Naive thymus-derived CD4-positive, alpha-beta T cell (primary cell): ENCODE data around the gene SELENOS. TPM values are rescaled to one million over a fixed set of nuclear protein-coding genes. Genes with fewer than 3 reads are reported as not detected.

Experiments
- ATAC-seq: fragments of 150-1000 bp; cut with Tn5 transposase; 2 replicates; pipeline ENCODE4 v1.10.0; 2021; ENCODE audit warnings: mild to moderate bottlenecking, moderate library complexity
- CTCF ChIA-PET: fragments of 350-600 bp; sonication (Branson Sonifier 250); formaldehyde crosslinking; loops from one replicate; lab custom pipeline; 2021; ENCODE audit warnings: antibody characterized with exemption; lab: Charles Lee
- POLR2A ChIA-PET: fragments of 350-600 bp; sonication (Branson Sonifier 250); formaldehyde crosslinking; loops from one replicate; lab custom pipeline; 2021; ENCODE audit warnings: antibody characterized with exemption, inconsistent platforms; lab: Charles Lee
- DNase-seq, 9 donors: peaks; one replicate each; pipeline versions ENCODE4 v3.0.0 to v3.0.0-alpha.2; 2020 to 2022; ENCODE audit warnings: mixed read lengths in 1 of 9
- H3K27ac ChIP-seq: one replicate; pipeline ENCODE4 v1.7.0; 2013; ENCODE audit warnings: mild to moderate bottlenecking, low read depth, low read length, moderate library complexity
- H3K27me3 ChIP-seq, 2 donors: one replicate each; pipeline ENCODE4 v1.7.0; 2013; ENCODE audit warnings: low read length in 2 of 2, mild to moderate bottlenecking in 2 of 2, moderate library complexity in 2 of 2; ENCODE audit not compliant: control insufficient read depth in 2 of 2, insufficient read depth in 2 of 2
- H3K36me3 ChIP-seq, 3 experiments: 1 replicate in 2 of 3; 2 replicates in 1 of 3; pipeline ENCODE4 v1.7.0; 2013; ENCODE audit warnings: low read length in 3 of 3, mild to moderate bottlenecking in 3 of 3, moderate library complexity in 1 of 3; ENCODE audit not compliant: insufficient read depth in 3 of 3, control insufficient read depth in 2 of 3
- H3K4me1 ChIP-seq, 2 donors: one replicate each; pipeline ENCODE4 v1.7.0; 2013; ENCODE audit warnings: low read length in 2 of 2, mild to moderate bottlenecking in 2 of 2, moderate library complexity in 1 of 2; ENCODE audit not compliant: control insufficient read depth in 2 of 2, insufficient read depth in 2 of 2
- H3K4me3 ChIP-seq: 2 replicates; pipeline ENCODE4 v1.7.0; 2013; ENCODE audit warnings: mild to moderate bottlenecking, low read length
- H3K9me3 ChIP-seq, 3 experiments: 1 replicate in 2 of 3; 2 replicates in 1 of 3; pipeline ENCODE4 v1.7.0; 2013; ENCODE audit warnings: low read length in 3 of 3; ENCODE audit not compliant: control insufficient read depth in 2 of 3
- H3K27ac Mint-ChIP-seq, 9 donors: one replicate each; pipeline ENCODE4 v1.8.0; 2020 to 2022; ENCODE audit warnings: mixed read lengths in 9 of 9, mild to moderate bottlenecking in 8 of 9, moderate library complexity in 5 of 9, inconsistent platforms in 2 of 9
- H3K27me3 Mint-ChIP-seq, 5 donors: one replicate each; pipeline ENCODE4 v1.8.0; 2021 to 2022; ENCODE audit warnings: mixed read lengths in 5 of 5, mild to moderate bottlenecking in 1 of 5
- H3K36me3 Mint-ChIP-seq, 5 donors: one replicate each; pipeline ENCODE4 v1.8.0; 2020 to 2022; ENCODE audit warnings: mixed read lengths in 5 of 5, mild to moderate bottlenecking in 3 of 5, inconsistent platforms in 1 of 5
- H3K4me1 Mint-ChIP-seq, 7 donors: one replicate each; pipeline ENCODE4 v1.8.0; 2020 to 2022; ENCODE audit warnings: mixed read lengths in 7 of 7, mild to moderate bottlenecking in 3 of 7, inconsistent platforms in 1 of 7
- H3K4me3 Mint-ChIP-seq, 10 donors: one replicate each; pipeline ENCODE4 v1.8.0; 2020 to 2022; ENCODE audit warnings: mild to moderate bottlenecking in 10 of 10, mixed read lengths in 10 of 10, moderate library complexity in 6 of 10, inconsistent platforms in 2 of 10
- H3K9me3 Mint-ChIP-seq, 11 donors: one replicate each; pipeline ENCODE4 v1.8.0; 2020 to 2022; ENCODE audit warnings: mixed read lengths in 11 of 11, mild to moderate bottlenecking in 4 of 11, inconsistent platforms in 1 of 11, moderate library complexity in 1 of 11
- intact Hi-C, 2 donors: fragments of 100-400 bp; cut with micrococcal nuclease; formaldehyde crosslinking; loops; one replicate each; pipeline ENCODE4 v1.15.1; 2023
- polyA plus RNA-seq, 2 donors: library from polyadenylated mRNA; unstranded; fragments of 300-500 nt; fragmentation: Illumina TruSeq; gene quantifications; one replicate each; pipeline ENCODE4 v1.2.3, GENCODE V29; 2021
- total RNA-seq, 6 experiments: library from RNA in 5 of 6; stranded (reverse) in 5 of 6; gene quantifications; 1 replicate in 5 of 6; 2 replicates in 1 of 6; pipeline ENCODE4 v1.2.3 and lab custom pipeline; 2021 to 2026

The SELENOS gene
- total and polyA plus RNA-seq, 7 experiments from 2014 or later, result 24.8 to 48.2 (median 39.4) TPM

DNA sequence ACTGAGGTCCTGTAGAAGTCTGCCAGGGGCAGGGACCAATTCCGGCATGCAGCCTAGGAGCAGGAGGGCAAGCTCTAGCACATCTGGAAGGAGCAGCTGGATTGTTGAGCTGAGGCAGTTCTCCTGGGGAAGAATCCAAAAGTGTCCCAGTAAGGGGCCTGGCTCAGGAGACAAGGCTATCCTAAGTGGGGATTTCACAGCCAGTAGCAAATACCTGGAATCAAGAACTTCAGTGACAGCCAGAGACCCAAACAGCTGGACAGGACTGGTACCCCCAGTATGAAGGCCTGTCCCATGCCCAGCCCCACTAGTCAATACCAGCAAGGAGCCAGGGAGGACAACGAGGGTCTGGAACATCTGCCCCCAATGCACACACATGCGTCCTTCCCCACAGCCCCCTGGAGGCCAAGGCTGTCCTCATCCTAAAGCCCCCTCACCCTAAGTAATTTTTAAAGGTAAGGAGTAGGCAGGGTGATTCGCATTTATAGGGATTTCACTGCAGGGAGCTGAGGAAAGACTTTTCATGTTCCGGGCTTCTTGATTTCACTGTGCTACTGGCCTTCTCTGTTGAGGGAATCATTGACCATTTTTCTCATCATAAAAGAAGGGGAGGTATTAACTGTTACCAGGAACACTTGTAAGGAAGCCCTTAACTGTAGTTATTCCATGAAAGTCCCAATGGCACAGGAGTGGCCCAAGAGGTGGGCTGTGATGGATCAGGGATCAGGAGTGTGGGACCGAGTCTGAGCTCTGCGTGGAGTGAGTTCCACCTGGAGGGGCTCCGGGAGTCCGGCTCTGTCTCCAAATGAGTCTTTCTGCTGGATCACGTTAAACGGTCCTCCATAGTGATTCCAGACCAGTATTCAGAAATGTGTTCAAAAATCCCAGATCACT, 22.9 kb downstream of the SELENOS start:
- H3K4me1 Mint-ChIP-seq, result peaks cover 13 to 46% (median 22%) of the 10 kb centered on the region in 7 donors
- H3K36me3 ChIP-seq, result no peaks in the 10 kb centered on the region
- CTCF ChIA-PET, result interaction anchor here (1.2 to 5.4 kb wide), 2 partner anchors 12 to 166 kb away, joined by 4 to 60 read pairs; no protein-coding TSS in a partner anchor

DNA sequence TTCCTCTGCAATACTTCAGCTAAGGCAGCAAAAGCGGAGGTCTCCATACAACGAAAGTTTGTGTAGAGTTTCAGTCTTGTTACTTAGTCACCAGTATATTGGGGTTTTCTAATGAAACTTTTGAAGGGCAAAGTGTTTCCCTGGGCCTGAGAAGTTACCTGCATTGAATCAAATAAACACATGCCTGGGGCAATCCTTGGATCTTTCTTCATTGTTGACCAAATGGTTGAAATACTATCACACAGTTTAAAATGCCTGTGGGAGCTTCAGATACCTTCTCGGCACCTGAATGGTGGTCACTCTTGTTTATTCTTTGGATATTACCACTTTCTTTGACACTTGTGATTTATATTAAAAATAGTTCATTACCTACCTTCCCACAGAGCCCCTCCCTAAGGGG, 24.4 kb downstream of the SELENOS start:
- Mint-ChIP-seq H3K27ac (peak overlapping the region in 8 of 9 donors; percentile 61 to 96 (median 84)), H3K4me3 (peak overlapping the region; percentile 84 to 97 (median 94)), H3K27me3 (no peaks in the 10 kb centered on the region), H3K36me3 (peaks cover 0 to 13% (median 0%) of the 10 kb centered on the region in 5 donors), H3K4me1 (peaks cover 10 to 57% (median 29%) of the 10 kb centered on the region in 7 donors), H3K9me3 (no peaks in the 10 kb centered on the region)
- peak overlapping the region; percentile 62 for H3K27ac ChIP-seq
- DNase-seq (no peak), ATAC-seq (no peak)
- intact Hi-C loops, result loop anchor here (1.0 to 10.0 kb wide), 6 partner anchors 24 to 1326 kb away; partner anchors contain the start of genes SELENOS (in 2 of the 2), ASB7 (in 1 of the 2), LINS1 (in 1 of the 2) and LRRK1 (in 1 of the 2)
- H3K9me3 ChIP-seq, result no peaks in the 10 kb centered on the region
- peaks cover 12 to 14% of the 10 kb centered on the region in 2 donors for H3K4me1 ChIP-seq
- no peaks in the 10 kb centered on the region for H3K27me3 ChIP-seq
- H3K36me3 ChIP-seq, result no peaks in the 10 kb centered on the region
- ChIA-PET POLR2A (no interaction called here), CTCF (interaction anchor here (0.6 kb wide), 1 partner anchor 1103 kb away, joined by 4 read pairs; no protein-coding TSS in a partner anchor)
- no peak overlapping the region for H3K4me3 ChIP-seq

More for the DNA sequence above, 22.9 kb downstream of the SELENOS start:
- Histone ChIP-seq H3K27me3 (no peaks in the 10 kb centered on the region), H3K9me3 (no peaks in the 10 kb centered on the region), H3K4me3 (no peak overlapping the region), H3K27ac (no peak overlapping the region), H3K4me1 (peaks cover 8 to 14% of the 10 kb centered on the region in 2 donors)
- no peak overlapping the region for H3K27ac Mint-ChIP-seq
- peaks cover 0 to 11% (median 0%) of the 10 kb centered on the region in 5 donors for H3K36me3 Mint-ChIP-seq
- POLR2A ChIA-PET, result no interaction called here
- intact Hi-C loops, result loop anchor here (5.0 to 10.0 kb wide), 4 partner anchors 340 to 1327 kb away; partner anchors contain the start of genes ASB7 (in 1 of the 2), LINS1 (in 1 of the 2) and LRRK1 (in 1 of the 2)
- H3K4me3 Mint-ChIP-seq, result no peak overlapping the region
- no peak for DNase-seq
- no peak for ATAC-seq
- H3K27me3 Mint-ChIP-seq, result peaks cover 0 to 9% (median 6%) of the 10 kb centered on the region in 5 donors
- no peaks in the 10 kb centered on the region for H3K9me3 Mint-ChIP-seq

DNA sequence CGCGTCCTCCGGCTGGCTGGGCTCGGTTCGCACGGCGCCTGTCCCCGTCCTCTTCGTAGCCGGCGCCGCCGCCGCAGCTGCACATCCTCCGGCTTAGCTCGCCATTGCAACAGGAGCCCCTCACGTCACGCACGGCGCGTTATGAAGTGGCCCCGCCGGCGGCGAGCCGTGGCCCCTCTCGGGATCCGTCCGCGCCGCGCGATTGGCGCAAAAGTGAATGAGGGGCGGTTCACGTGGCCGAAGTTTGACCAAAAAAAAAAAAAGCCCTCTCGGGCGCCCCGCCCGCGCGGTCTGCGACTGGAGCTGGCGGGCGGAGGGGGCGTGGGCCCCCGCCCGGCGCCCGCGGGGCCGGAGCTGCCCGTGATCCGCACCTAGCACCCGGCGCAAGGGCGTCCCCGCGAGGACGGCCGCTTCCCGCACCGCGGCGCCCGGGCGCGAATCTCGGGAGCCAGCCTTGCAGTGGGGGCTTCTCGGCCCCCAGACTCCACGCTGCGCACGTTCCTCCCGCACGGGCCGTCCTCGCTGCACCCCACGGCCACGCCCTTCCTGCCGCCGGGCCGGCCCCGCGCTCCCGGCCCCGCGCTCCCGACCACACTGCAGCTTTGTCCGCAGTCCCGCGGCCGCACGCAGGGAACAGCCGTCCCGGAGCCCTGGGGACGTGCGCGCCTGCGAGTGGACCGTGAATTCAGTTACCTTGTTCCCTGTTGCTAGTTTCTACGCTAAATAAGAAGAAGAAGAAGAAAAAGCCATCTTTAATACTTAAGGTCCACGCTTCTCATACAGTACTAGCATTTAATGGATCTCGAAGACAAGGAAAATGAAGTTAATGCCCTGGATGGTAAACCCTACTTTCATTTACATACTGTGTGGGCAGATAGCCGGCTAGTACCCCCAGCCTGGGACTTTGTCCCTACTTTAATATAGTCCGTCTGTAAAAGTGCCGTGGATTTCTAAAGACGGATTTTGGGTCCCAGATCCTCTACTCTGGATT, 25.2 kb downstream of the SELENOS start, which contains the start of gene CHSY1:
TSS of gene CHSY1 (minus strand) at position 219 of the 991 bp plus-strand sequence. CDS start 592 bp downstream, outside the sequence.
- POLR2A ChIA-PET, result interaction anchor here (0.7 to 1.5 kb wide), 6 partner anchors 10 to 388 kb away, joined by 3 to 9 read pairs (median 4); partner anchors contain the start of gene SNRPA1
- peak; percentile 71 to 91 (median 81) for DNase-seq
- no peaks in the 10 kb centered on the region for H3K36me3 ChIP-seq
- peak; percentile 91 for ATAC-seq
- peaks cover 17 to 63% (median 37%) of the 10 kb centered on the region in 7 donors for H3K4me1 Mint-ChIP-seq
- H3K27me3 Mint-ChIP-seq, result no peaks in the 10 kb centered on the region
- peak within 1 kb of the TSS; percentile 62 for H3K27ac ChIP-seq
- H3K4me3 Mint-ChIP-seq, result peak within 1 kb of the TSS; percentile 84 to 97 (median 94)
- peak within 1 kb of the TSS; percentile 77 to 96 (median 84) for H3K27ac Mint-ChIP-seq
- no peaks in the 10 kb centered on the region for H3K9me3 ChIP-seq
- H3K9me3 Mint-ChIP-seq, result no peaks in the 10 kb centered on the region
- intact Hi-C loops, result loop anchor here (1.0 to 10.0 kb wide), 8 partner anchors 25 to 1325 kb away; partner anchors contain the start of genes SELENOS (in 2 of the 2), ASB7 (in 1 of the 2), LINS1 (in 1 of the 2) and LRRK1 (in 1 of the 2)
- no peaks in the 10 kb centered on the region for H3K27me3 ChIP-seq
- CTCF ChIA-PET, result interaction anchor here (0.6 to 0.8 kb wide), 2 partner anchors 37 to 1103 kb away, joined by 3 to 4 read pairs; no protein-coding TSS in a partner anchor
- H3K36me3 Mint-ChIP-seq, result peaks cover 0 to 15% (median 0%) of the 10 kb centered on the region in 5 donors
- peaks cover 17 to 21% of the 10 kb centered on the region in 2 donors for H3K4me1 ChIP-seq
- H3K4me3 ChIP-seq, result peak within 1 kb of the TSS; percentile 64

DNA sequence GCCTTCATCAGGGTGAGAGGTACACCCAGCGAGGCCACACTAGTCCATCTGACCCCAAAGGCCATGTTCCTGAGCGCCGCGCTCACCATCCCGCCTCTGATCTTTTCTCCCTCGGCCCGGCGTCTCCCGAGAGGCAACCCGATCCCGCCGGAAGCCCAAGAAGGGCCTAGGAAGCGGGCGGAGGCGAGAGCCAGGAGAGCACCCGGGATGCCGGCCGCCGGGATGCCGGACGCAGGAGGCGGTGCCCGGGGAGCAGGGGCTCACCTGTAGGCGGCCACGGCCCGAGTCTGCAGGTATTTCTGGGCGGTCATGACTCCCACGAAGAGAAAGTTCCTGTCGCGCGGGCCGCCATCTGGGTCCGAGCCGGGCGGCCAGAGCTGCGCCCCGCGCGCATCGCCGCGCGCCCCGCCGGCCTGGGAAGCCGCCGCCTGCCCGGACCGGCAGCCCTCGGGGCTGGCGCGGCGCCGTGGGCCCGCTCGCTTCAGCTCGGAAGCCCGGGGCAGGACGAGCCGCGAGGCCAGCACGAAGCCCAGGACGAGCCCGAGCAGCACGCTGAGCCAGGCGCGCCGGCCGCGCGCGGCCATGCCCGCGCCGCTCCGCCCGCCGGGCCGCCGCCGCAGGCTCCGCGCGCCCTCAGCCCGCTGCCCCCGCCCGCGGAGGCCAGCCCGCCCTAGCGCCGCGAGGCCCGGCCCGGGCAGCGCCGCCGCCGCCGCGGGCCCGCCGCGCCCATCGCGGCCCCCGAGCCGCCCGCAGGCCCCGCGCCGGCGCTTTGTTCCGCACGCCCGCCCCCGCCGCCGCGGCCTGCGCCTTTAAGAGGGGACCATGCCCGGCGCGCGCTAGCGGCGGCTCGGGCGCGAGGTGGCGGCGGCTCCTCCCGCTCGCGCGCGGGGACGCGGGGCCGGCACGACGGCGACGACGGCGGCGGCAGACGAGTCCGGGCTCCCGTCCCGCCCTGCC, 26.1 kb downstream of the SELENOS start:
- Histone ChIP-seq H3K27ac (peak overlapping the region; percentile 62), H3K4me1 (peaks cover 20 to 29% of the 10 kb centered on the region in 2 donors), H3K36me3 (no peaks in the 10 kb centered on the region), H3K9me3 (no peaks in the 10 kb centered on the region), H3K4me3 (peak overlapping the region; percentile 64), H3K27me3 (no peaks in the 10 kb centered on the region)
- ChIA-PET CTCF (interaction anchor here (0.8 kb wide), 1 partner anchor 38 kb away, joined by 3 read pairs; no protein-coding TSS in a partner anchor), POLR2A (interaction anchor here (0.7 to 1.5 kb wide), 6 partner anchors 9 to 389 kb away, joined by 3 to 9 read pairs (median 4); partner anchors contain the start of gene SNRPA1)
- intact Hi-C loops, result loop anchor here (1.0 to 10.0 kb wide), 6 partner anchors 9 to 1324 kb away; partner anchors contain the start of genes ASB7 (in 1 of the 2), LINS1 (in 1 of the 2), LRRK1 (in 1 of the 2) and SNRPA1 (in 1 of the 2)
- H3K27ac Mint-ChIP-seq, result peak overlapping the region; percentile 59 to 89 (median 83)
- no peaks in the 10 kb centered on the region for H3K27me3 Mint-ChIP-seq
- H3K36me3 Mint-ChIP-seq, result peaks cover 0 to 16% (median 0%) of the 10 kb centered on the region in 5 donors
- no peaks in the 10 kb centered on the region for H3K9me3 Mint-ChIP-seq
- DNase-seq (peak in 4 of 9 donors; percentile 9 to 41 (median 18)), ATAC-seq (peak; percentile 70)
- peaks cover 26 to 67% (median 46%) of the 10 kb centered on the region in 7 donors for H3K4me1 Mint-ChIP-seq
- H3K4me3 Mint-ChIP-seq, result peak overlapping the region; percentile 84 to 93 (median 90)

DNA sequence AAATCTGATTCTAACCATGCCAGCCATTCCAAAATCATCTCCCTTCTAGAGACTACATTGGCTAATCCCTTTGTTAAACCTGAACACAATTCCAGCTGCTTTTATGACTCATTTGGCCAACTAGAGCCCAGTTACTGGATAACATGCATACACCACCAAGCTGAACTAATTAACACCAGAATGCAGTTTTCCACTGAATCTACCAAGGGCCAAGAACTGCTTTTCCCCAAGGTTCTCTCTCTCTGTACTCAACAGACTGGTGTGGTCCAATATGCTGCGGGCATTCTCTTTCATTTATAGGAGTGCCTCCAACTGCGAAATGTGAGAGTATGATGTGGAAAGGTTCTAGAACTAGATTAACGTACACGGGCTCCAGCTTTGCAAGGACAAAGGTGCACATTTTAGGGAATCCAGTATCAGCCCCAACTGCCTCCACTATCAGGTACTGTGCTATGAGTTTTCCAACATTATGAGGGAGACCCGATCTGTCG, 26.9 kb downstream of the SELENOS start:
- H3K36me3 ChIP-seq, result no peaks in the 10 kb centered on the region
- no peak for ATAC-seq
- peak overlapping the region; percentile 10 to 89 (median 82) for H3K27ac Mint-ChIP-seq
- H3K27me3 Mint-ChIP-seq, result no peaks in the 10 kb centered on the region
- H3K4me1 ChIP-seq, result peaks cover 23 to 36% of the 10 kb centered on the region in 2 donors
- peaks cover 34 to 67% (median 54%) of the 10 kb centered on the region in 7 donors for H3K4me1 Mint-ChIP-seq
- ChIA-PET POLR2A (no interaction called here), CTCF (interaction anchor here (0.6 kb wide), 1 partner anchor 126 kb away, joined by 3 read pairs; no protein-coding TSS in a partner anchor)
- H3K27me3 ChIP-seq, result no peaks in the 10 kb centered on the region
- no peak overlapping the region for H3K27ac ChIP-seq
- H3K4me3 ChIP-seq, result peak overlapping the region; percentile 41
- H3K9me3 ChIP-seq, result no peaks in the 10 kb centered on the region
- H3K36me3 Mint-ChIP-seq, result peaks cover 0 to 17% (median 0%) of the 10 kb centered on the region in 5 donors
- DNase-seq, result peak in 1 of 9 donors; percentile 11
- no peaks in the 10 kb centered on the region for H3K9me3 Mint-ChIP-seq
- intact Hi-C loops, result loop anchor here (1.0 to 10.0 kb wide), 5 partner anchors 8 to 1323 kb away; partner anchors contain the start of genes ASB7 (in 1 of the 2), LINS1 (in 1 of the 2) and LRRK1 (in 1 of the 2)
- peak overlapping the region; percentile 78 to 93 (median 90) for H3K4me3 Mint-ChIP-seq
